ENCODE results near the gene BNIP3.

Gene BNIP3

GRCh38 chr10:131981429-131982184 lies at the start of gene BNIP3:
Gene BNIP3 (minus strand): TSS chr10:131981923. CDS start chr10:131981806, 117 bp downstream.
- in situ Hi-C loops (cut with MboI; ENCODE audit: low sequenced_read_pairs), result no loop called here

GRCh38 chr10:132030898-132031463 lies 49.3 kb upstream of the BNIP3 start:
- in situ Hi-C loops (cut with MboI; ENCODE audit: low sequenced_read_pairs), result no loop called here

- in situ Hi-C loops (cut with MboI; ENCODE audit: low sequenced_read_pairs), result no loop called here
Measured at GRCh38 chr10:132028706-132029105, 47.0 kb upstream of the BNIP3 start.

GRCh38 chr10:132027423-132027983 lies 45.8 kb upstream of the BNIP3 start:
- in situ Hi-C loops (cut with MboI; ENCODE audit: low sequenced_read_pairs), result no loop called here

GRCh38 chr10:132023092-132023811 lies 41.5 kb upstream of the BNIP3 start:
- in situ Hi-C loops (cut with MboI; ENCODE audit: low sequenced_read_pairs), result loop anchor here (5.0 kb wide), 1 partner anchor 136 kb away; no protein-coding TSS in a partner anchor

DNA sequence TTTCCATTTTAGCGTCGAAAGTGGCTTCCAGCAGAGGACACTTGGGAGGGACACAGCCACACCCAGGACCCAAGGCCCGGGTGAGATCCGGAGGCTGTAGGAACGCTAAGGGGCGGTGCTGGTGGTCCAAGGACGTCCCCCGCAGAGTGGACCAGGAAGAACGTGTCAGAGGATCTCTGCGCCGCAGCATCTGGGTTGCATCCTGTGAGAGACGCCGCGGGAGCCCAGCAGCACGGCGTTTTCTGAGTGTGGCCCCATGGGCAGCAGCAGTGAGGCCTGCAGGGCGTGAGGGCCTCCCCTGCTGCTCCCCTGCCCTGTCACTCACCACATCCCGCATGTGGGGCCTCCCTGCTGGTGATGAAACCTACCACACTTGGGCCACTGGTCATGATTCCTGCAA lies 40.5 kb upstream of the BNIP3 start:
- in situ Hi-C loops (cut with MboI; ENCODE audit: low sequenced_read_pairs), result loop anchor here (5.0 kb wide), 1 partner anchor 135 kb away; no protein-coding TSS in a partner anchor

GRCh38 chr10:132021504-132022143 lies 39.9 kb upstream of the BNIP3 start:
- in situ Hi-C loops (cut with MboI; ENCODE audit: low sequenced_read_pairs), result loop anchor here (5.0 kb wide), 1 partner anchor 134 kb away; no protein-coding TSS in a partner anchor

- in situ Hi-C loops (cut with MboI; ENCODE audit: low sequenced_read_pairs), result loop anchor here (5.0 kb wide), 1 partner anchor 134 kb away; no protein-coding TSS in a partner anchor
Measured at GRCh38 chr10:132021046-132021445, 39.3 kb upstream of the BNIP3 start.

GRCh38 chr10:132020456-132020855 lies 38.7 kb upstream of the BNIP3 start:
- in situ Hi-C loops (cut with MboI; ENCODE audit: low sequenced_read_pairs), result loop anchor here (5.0 kb wide), 1 partner anchor 133 kb away; no protein-coding TSS in a partner anchor

DNA sequence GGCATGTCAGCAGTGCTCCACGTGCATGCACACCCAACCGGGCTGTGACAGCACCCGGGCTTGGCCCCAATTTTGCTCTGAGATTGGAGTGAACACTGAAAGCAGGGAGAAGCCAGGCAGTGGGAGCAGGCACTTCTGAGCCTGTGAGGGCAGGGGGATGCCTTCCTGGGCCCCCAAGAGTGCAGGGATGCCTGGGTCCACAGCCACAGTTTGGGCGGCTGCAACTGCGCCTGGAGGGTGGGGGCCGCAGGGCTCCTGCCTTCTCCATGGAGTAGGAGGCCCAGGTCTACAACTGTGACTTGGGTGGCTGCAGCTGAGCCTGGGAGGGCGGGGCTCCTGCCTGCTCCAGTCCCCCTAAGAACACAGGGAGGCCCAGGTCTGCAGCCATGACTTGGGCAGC lies 37.6 kb upstream of the BNIP3 start:
- in situ Hi-C loops (cut with MboI; ENCODE audit: low sequenced_read_pairs), result no loop called here

DNA sequence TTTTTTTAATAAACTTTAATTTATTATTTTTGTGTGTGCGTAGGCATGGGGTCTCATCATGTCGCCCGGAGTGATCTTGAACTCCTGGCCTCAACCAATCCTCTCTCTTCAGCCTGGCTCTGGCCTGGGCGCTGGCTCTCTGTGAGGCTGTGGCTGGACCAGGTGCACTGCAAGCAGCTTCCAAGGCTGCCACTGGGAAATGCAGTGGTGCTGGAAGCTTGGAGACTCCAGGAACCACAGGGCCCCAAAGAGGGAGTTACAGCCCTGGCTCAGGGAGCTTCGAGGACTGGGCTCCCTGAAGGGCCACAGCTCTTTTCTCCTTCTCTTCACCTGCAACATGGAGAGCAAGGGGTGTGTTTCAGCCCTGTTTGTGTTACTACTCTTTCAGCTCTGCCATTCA lies 36.7 kb upstream of the BNIP3 start:
- in situ Hi-C loops (cut with MboI; ENCODE audit: low sequenced_read_pairs), result no loop called here

GRCh38 chr10:132016514-132016913 lies 34.8 kb upstream of the BNIP3 start:
- in situ Hi-C loops (cut with MboI; ENCODE audit: low sequenced_read_pairs), result no loop called here

- in situ Hi-C loops (cut with MboI; ENCODE audit: low sequenced_read_pairs), result no loop called here
Measured at GRCh38 chr10:132011445-132011844, 29.7 kb upstream of the BNIP3 start.

GRCh38 chr10:132011024-132011423 lies 29.3 kb upstream of the BNIP3 start:
- in situ Hi-C loops (cut with MboI; ENCODE audit: low sequenced_read_pairs), result no loop called here

DNA sequence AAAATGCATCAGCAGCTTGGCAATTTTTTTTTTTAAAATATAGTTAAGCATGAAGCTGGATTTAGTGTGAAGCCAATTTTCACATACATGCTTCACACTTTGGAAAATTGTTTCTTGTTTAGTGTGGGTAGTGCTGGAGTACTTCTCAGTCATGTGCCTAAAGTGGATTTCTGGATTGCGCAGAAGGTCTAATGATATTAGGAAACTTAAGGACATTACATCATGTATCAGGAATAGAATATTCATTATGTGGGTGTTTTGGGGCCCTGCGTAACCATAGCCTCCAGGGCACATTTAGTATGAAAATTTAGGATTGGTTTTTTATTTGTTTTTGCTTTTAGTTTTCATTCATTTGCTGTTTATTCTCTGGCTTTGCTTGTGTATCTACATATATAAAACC lies 28.8 kb upstream of the BNIP3 start:
- in situ Hi-C loops (cut with MboI; ENCODE audit: low sequenced_read_pairs), result no loop called here

GRCh38 chr10:132009575-132009974 lies 27.9 kb upstream of the BNIP3 start:
- in situ Hi-C loops (cut with MboI; ENCODE audit: low sequenced_read_pairs), result no loop called here

DNA sequence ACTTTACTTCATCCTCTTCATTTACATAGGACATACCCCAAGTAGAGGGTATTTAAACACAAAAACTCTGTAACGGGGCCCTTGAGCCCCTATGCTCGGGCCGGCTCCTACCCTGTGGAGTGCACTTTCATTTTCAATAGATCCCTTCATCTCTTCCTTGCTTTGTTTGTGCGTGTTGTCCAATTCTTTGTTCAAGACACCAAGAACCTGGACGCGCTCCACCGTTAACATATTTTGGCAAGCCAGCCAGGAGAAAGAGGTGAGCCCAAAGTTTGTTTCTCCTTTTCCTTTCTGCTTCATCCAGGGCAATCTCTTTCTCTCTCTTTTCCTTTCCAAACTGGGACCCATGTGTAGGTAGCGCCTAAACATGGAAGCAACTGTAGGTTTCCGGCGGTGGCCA lies 26.0 kb upstream of the BNIP3 start:
- in situ Hi-C loops (cut with MboI; ENCODE audit: low sequenced_read_pairs), result no loop called here

GRCh38 chr10:132006966-132007365 lies 25.2 kb upstream of the BNIP3 start:
- in situ Hi-C loops (cut with MboI; ENCODE audit: low sequenced_read_pairs), result no loop called here

DNA sequence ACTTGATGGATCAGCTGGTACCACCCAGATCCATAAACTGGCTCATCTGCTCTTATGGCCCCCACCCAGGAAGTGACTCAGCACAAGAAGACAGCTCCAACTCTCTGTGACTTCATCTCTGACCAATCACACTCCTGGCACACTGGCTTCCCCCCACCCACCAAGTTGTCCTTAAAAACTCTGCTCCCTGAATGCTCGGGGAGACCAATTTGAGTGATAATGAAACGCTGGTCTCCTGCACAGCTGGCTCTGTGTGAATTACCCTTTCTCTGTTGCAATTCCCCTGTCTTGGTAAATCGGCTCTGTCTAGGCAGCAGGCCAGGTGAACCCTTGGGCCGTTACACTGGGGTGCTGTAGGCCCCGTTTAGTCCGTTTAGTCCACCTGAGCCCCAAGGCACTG lies 23.4 kb upstream of the BNIP3 start:
- in situ Hi-C loops (cut with MboI; ENCODE audit: low sequenced_read_pairs), result no loop called here

DNA sequence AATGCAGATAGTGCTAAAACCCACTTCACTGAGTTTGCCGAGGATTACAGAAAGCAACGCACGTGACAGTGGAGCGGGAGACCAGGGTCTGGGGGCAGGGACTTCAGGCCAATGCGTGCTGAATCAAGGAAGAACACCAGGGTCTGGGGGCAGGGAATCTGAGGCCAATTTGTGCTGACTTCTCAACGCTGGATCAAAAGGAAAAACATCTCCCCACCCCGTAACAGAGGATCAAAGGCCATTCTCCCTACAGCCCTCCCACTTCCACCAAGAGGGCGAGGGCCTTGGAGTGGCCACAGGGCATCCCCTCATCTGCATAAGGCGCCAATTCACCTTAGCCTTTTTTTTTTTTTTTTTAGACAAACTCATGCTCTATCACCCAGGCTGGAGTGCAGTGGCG lies 22.3 kb upstream of the BNIP3 start:
- in situ Hi-C loops (cut with MboI; ENCODE audit: low sequenced_read_pairs), result no loop called here
